Dermis microvascular lymphatic vessel endothelial cell (primary cell): ENCODE results near the gene ANGPTL1. TPM values are rescaled to one million over a fixed set of nuclear protein-coding genes. Genes with fewer than 3 reads are reported as not detected.

Source experiments
- DNase-seq, 2 donors: peaks; one replicate each; pipeline versions ENCODE4 v3.0.0 to v3.0.0-alpha.2; 2010; ENCODE audit warnings: low read depth in 2 of 2
- total RNA-seq: library from RNA; depleted of rRNA; stranded (reverse); fragments of >200 nt; gene quantifications from 2 replicates; pipeline ENCODE4 v1.2.1, GENCODE V29; 2014

The ANGPTL1 gene
- total RNA-seq, result not detected in 2 replicates

GRCh38 chr1:178870944-178871343 is at the start of gene ANGPTL1:
ANGPTL1 (minus strand) TSS chr1:178871077; CDS start chr1:178865776, 5,301 bp downstream.
- peak in 1 of 2 donors; percentile 19 for DNase-seq

GRCh38 chr1:178919581-178919980 is 48.7 kb upstream of the ANGPTL1 start:
- no peak for DNase-seq

DNA sequence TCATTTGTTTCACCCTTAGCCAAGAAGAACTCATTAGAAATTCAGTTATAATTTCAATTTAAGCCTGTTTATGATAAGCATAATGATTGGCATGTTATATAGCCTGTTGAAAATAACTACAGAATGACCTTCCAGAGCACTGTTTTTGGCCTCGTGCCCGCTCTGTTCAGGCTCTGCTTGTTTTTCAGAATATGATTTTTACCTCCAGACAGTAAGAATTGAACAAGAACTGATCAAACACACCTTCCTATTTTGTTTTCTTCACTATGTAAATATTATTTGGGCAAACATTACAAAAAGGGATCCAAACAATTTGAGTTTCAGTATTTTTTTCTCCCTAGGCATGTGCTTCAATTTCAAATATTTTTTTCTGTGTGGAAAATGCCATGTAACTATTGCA is 48.1 kb upstream of the ANGPTL1 start:
- no peak for DNase-seq

DNA sequence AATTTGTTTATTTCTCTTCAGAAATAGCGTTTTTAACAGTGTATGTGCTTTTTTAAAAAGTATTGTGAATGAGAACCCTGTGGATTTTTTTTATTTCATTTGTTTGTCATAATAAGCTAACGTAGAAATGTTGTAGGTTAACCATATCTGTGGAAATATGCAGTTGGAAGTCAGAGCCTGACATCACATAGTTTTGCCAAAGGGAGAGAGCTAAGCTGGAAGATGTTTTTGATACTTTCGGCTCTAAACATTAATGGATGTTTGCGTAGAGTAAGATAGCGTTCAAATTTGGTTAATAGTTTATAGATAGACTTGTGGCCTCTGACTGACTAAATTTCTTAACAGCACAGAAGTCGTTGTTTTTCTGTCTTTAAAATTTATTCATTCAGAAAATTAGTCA is 47.4 kb upstream of the ANGPTL1 start:
- no peak for DNase-seq

GRCh38 chr1:178916448-178917174 is 45.7 kb upstream of the ANGPTL1 start:
- no peak for DNase-seq

- no peak for DNase-seq
Observed at GRCh38 chr1:178912597-178912996, 41.7 kb upstream of the ANGPTL1 start.

GRCh38 chr1:178910023-178910422 is 39.1 kb upstream of the ANGPTL1 start:
- DNase-seq, result no peak

- DNase-seq, result no peak
Observed at GRCh38 chr1:178908358-178908757, 37.5 kb upstream of the ANGPTL1 start.

DNA sequence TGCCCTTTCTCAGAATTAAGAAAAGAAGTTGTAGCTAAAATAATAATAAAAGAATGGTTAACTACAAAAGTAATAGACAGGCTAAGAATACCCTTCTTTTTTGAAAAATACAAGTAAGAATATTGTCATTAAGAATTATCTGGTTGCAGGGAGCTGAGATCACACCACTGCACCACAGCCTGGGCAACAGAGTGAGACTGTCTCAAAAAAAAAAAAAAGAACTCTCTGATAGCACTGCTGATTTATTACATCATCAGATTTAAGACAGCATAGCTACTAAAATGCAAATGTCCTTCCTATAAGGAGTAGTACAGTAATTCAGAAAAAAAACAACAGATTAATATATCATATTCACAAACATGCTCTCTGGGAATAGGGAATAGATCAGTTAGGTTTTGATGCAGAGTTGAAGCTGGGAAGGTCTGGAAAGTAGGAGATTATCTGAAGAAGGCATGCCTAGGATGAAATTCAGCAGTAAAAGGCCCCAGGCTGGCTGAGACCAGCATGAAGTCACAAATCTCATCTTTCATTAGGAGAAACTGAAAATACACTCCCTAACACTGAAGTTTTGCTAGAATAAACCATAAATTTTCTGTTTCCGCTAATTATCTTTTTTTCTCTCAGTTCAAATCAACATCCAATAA is 30.7 kb upstream of the ANGPTL1 start:
- DNase-seq, result no peak

- DNase-seq, result no peak
Observed at GRCh38 chr1:178899402-178899801, 28.5 kb upstream of the ANGPTL1 start.

DNA sequence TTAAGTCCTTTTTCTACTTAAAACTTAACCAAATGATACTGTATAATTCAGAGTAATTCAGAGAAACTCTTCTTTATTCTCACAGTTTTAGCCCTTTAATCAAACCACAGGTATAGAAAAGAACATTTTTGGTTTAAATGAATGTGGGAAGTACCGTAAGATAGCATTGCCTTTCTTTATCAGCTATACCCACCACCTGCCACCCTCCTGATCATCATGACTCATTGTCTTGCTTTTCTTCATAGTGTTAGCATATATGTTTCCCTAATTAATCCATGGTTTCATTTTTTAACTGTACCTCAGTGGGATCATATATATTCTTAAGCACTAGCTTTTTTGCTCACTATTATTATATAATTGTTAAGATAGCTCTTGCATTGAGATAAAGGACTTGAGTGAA is 27.5 kb upstream of the ANGPTL1 start:
- no peak for DNase-seq

DNA sequence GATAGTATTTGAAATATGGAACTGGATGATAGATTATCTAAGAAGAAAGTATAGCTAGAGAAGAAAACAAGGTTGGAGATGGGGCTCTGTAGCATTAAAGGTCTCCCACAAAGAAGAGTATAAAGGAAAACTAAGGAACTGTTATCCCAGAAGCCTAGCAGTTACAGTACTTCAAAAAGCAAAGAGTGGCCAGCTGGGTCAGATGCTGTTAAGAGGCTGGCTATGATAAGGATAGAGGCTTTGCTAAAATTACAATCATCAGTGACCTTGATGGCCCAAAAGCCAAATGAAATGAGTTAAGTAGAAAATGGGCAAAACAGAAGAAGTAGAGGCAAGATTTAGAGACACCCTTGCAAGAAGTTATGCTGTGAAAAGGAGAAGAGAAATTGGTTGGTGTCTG is 25.1 kb upstream of the ANGPTL1 start:
- DNase-seq, result no peak

DNA sequence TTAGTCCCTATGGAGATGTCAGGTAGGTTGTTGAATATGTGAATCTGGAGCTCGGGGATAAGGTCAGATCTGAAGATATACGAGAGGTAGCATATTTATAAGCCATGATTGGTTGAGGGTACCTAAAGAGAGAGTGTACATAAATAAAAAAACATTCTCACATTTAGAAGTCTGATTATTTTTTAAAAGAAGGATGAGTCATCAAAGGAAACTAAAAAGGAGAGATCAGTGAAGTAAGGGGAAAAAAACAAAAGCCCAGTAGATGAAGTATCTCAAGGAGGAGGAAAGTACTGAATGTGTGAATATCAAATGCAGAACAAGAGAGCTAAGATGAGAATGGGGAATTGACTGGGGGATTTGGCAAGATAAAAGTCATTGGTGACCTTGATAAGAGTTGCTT is 15.7 kb upstream of the ANGPTL1 start:
- no peak for DNase-seq

- no peak for DNase-seq
Observed at GRCh38 chr1:178885869-178886268, 15.0 kb upstream of the ANGPTL1 start.

- DNase-seq, result no peak
Observed at GRCh38 chr1:178881950-178882349, 11.1 kb upstream of the ANGPTL1 start.

- DNase-seq, result no peak
Observed at GRCh38 chr1:178877896-178878295, 7.0 kb upstream of the ANGPTL1 start.

GRCh38 chr1:178875936-178876335 is 5.1 kb upstream of the ANGPTL1 start:
- DNase-seq, result no peak

DNA sequence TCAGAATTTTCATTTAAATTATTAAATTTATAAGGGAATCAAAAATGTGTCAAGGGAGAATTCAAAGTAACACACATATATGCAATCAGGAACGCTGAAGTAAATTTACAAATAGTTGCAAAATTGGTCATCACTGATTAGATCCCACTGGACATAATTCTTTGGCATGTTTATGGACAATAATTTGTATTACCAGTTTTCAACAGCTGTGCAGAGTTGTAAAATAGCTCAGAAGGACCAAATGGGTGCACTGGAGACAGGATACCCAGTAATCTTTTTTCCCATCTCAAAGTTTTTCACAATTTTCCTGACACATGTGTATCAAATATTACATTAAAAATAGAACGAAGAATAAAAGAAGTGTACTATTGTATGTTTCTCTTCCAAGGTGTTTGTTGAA is 4.1 kb upstream of the ANGPTL1 start:
- no peak for DNase-seq

DNA sequence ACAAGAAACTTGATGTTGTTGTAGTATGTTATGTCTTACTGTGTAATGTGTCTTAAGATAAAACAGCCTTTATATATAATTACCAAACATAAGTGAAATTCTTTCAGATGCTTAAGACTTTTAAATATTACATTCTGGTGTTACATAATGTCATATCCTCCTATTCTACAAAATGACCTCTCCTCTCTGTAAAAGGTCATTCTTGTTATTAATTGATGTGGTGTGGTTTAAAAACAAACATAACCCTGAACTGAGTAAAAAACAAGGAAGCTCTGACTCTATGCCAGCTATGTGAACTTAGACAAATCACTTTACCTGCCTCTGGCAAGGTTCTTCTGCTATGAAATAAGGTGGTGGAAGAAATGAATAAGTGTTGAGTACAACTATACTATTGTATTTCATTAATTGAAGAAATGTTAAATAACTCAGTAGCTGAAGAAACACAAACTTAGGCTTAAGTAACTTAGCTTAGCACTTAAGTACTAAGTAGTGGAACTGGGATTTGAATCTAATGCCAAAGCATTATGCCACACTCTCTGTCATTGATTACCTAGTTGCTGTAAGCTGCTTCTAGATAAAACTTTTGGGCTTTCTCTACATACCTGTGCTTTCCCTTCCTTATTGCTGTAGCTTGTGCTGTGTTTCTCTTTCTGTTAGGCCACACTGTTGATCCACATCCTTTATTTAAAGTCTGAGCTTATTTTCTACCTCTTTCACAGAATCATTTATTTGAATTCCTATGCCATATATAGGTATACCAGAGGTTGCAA is 859 bp upstream of the ANGPTL1 start:
- DNase-seq, result peak in 1 of 2 donors; percentile 47

DNA sequence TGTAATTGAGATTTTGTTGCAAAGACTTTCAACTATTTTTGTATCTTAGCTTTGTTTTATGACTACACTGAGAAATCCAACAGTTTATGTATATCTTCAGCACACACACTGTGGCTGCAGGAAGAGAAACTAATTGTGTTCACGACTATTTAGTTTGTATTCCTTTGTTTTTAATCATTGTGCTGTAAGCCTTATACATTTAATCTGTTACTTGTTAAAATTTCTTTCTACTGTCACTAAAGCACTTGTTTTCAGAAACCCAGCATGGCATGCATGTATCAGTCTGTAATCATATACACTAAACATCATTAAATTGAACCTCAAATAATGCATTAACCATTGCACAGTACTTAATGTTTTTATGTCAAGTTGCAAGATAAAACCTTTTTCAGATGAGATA is 656 bp downstream of the ANGPTL1 start:
- no peak for DNase-seq

DNA sequence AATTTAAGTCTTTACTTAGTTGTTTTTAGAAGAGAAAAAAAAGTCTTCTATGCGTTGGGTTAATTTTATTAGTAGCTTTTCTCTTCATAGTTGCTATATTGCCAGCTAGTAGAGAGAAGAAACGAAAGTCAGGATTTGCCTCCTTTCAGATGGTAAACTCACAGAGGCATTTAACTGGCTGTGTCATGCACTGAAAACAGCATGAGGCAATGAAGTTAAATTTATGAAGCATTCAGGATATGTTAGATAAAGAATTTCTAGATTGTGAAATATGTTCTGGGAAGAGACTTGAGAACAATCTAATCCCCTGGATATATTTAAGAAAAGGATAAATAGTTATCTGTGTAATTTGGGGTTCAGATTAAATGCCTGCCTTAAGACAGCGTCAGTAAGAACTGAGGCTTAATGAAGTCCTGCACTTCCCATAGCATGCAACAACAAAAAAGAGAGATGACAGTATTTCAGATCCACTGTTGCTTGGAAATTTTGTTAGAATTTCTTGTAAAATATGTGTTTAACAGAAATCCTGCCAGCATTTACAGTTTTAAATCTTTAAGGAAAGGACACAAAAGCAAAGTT is 1.7 kb downstream of the ANGPTL1 start:
- DNase-seq, result no peak

DNA sequence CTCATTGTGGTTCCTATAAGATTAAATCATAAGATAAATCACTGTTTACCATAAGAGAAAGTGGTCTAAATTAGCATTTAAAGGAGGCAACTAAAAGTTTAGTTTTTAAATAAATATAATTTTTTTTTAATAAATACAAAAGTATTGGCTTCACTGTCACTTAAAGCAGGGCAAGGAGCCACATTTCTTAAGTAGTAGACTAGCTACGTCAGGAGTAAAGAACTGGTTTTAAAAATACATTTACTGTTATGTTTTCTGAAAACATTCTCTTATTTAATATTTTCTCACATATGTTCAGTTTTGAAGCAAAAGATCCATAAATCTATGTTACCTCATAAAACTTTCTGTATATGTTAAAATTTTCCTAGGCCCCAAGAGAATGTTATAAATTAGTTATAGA is 2.2 kb downstream of the ANGPTL1 start:
- DNase-seq, result no peak
